Measurements from ENCODE around the gene TRIM44. TPM values are rescaled to one million over a fixed set of nuclear protein-coding genes. Genes with fewer than 3 reads are reported as not detected.
"Not testable (repeated sequence)": the region's sequence is repeated elsewhere in the genome, so short reads cannot be mapped to it uniquely, and the experiment has no call there.

The TRIM44 gene
- total and polyA plus RNA-seq, 10 of the 15 experiments (the other 5 are each of a cell fraction or from before 2014, with no cell fraction given): 6.7 to 93.0 (median 27.6) TPM

DNA sequence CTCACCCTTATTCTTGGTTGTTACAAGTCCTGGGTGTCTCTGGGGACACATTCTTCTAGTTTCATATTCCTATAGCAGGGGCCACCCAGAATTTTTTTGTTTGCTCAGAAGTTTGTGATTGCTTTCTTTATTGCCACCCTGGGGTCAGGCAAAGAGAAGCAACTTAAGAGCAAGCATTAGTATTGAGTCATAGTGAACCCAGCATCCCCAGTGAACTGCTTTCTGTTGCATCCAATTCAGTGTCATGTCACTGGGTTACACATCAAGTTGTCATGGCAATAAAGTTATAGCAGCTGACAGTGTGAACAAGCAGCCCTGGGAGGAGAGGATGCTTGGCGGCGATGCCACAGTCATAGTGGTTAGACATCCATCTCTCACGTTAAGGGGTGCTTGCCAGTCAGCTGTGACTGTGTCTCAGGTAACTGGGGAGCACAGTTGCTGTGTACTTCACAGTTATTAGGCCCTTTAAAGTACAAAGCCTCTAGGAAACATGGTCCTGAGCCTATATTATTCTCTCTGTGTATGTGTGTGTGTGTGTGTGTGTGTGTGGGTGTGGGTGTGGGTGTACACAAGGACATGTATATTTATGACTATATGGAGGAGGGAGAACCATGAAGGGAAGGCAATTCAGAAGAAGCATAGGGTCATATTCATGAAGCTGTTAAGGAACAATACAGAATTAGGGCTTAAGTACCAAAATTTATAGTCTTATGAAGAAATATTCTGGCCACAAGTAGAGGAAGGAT is 52.5 kb downstream of the TRIM44 start (continued):
- peak in 1 of 2 experiments; percentile 52; a peak in 1 of 4 replicates for TF ChIP-seq ETV6 (conservative IDR thresholded peaks at IDR 0.05 in 1 of 2, IDR thresholded peaks at IDR 0.05 in 1 of 2; ENCODE audit: borderline replicate concordance in 1 of 2, low read depth in 1 of 2)
- peak; percentile 26; the same call in 1 of the 2 replicates for TF ChIP-seq ATF7 (IDR thresholded peaks at IDR 0.05; ENCODE audit: low read depth)

- H2AFZ ChIP-seq (ENCODE audit: control insufficient read depth, low read depth, low read length); H3K27me3 ChIP-seq (replicated peaks in 1 of 2; ENCODE audit: control insufficient read depth in 2 of 2, insufficient read depth in 2 of 2, low read length in 1 of 2); H3K36me3 ChIP-seq (ENCODE audit: control insufficient read depth in 2 of 2, insufficient read depth in 2 of 2, low read length in 1 of 2); FAIRE-seq; H3K9ac ChIP-seq (ENCODE audit: control insufficient read depth, insufficient read depth, low read length); H3K4me2 ChIP-seq (ENCODE audit: control insufficient read depth, insufficient read depth); DNase-seq (ENCODE audit: low read depth, low spot score); BruUV-seq (replicated peaks); H3K4me1 ChIP-seq (ENCODE audit: control insufficient read depth, insufficient read depth, low read length); H3K4me3 ChIP-seq; H3K79me2 ChIP-seq (ENCODE audit: control insufficient read depth, insufficient read depth, low read length); POLR2A ChIA-PET; in situ Hi-C loops (cut with MboI); H4K20me1 ChIP-seq (ENCODE audit: control insufficient read depth, insufficient read depth); H3K27ac ChIP-seq (ENCODE audit: control insufficient read depth, insufficient read depth); H3K9me3 ChIP-seq (replicated peaks; ENCODE audit: control insufficient read depth, insufficient read depth, low read length): not testable (repeated sequence)
- intact Hi-C loops (cut with micrococcal nuclease; ENCODE audit: unreplicated experiment): loop anchor here (1.0 to 10.0 kb wide), 3 partner anchors 99 to 357 kb away; no protein-coding TSS in a partner anchor
- WGBS (ENCODE audit: insufficient coverage, insufficient replicate concordance, low lambda C conversion rate, missing lambda C conversion rate): 22% methylated on average over 2 of the region's 2 CpGs
- ATAC-seq: peak; percentile 8
- CTCF ChIA-PET: interaction anchor here (1.0 to 1.2 kb wide), 3 partner anchors 9 to 106 kb away, joined by 3 to 6 read pairs (median 5); no protein-coding TSS in a partner anchor
- peak in 1 of 2 experiments; percentile 62; a peak in 2 of 4 replicates for TF ChIP-seq ETV6 (conservative IDR thresholded peaks at IDR 0.05 in 1 of 2, IDR thresholded peaks at IDR 0.05 in 1 of 2; ENCODE audit: borderline replicate concordance in 1 of 2, low read depth in 1 of 2)
- SMC1A ChIA-PET (ENCODE audit: uncharacterized antibody, unreplicated experiment): interaction anchor here (1.0 to 1.4 kb wide), 4 partner anchors 15 to 106 kb away, joined by 3 to 6 read pairs (median 4); no protein-coding TSS in a partner anchor
- RAD21 ChIA-PET (ENCODE audit: unreplicated experiment): interaction anchor here (1.6 kb wide), 2 partner anchors 70 to 106 kb away, joined by 5 to 9 read pairs; no protein-coding TSS in a partner anchor
Observed at GRCh38 chr11:35715677-35716076, 53.1 kb downstream of the TRIM44 start.
